Stimulated activated CD8-positive, alpha-beta memory T cell treated with anti-CD3 and anti-CD28 coated beads, Interleukin-4, amount 100 ng/mL, for 48 hours (primary cell): ENCODE data around the gene AIFM1.

Experiments
- DNase-seq: peaks from one replicate; pipeline ENCODE4 v3.0.0-alpha.2; 2020

The AIFM1 gene

DNA sequence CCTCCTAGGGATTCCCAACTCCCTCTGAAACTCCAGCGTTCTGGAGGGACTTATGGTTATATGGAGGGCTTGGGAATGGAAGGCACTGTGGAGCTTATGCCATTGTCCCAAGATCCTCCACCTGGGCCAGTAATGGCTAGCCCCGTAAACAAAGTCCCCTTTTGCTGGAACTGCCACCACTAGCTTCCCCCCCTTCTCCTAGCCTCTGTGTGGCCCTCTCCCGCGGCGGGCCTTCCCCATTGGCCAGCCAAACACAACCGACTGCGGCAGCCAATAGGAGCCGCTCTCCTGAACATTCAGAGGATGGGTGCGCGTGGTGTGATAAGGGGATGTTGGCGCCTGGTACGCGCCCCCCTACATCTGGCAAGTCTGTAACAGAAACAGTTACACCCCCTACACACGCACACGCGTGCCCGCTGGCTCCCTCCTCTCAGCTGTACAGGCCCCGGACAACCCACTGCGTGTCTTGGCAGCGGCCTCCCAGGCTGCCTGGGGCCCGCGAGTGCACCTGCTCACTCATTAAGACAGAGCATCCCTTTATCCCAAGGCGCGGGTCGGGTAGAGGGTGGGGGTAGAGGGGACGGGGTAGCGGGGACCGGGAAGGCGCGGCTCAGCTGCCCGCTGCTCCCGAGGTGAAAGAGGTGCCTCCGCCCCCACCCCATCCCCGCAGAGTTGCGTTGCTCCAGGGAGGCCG, 5.3 kb upstream of the AIFM1 start:
- DNase-seq = peak; percentile 76

DNA sequence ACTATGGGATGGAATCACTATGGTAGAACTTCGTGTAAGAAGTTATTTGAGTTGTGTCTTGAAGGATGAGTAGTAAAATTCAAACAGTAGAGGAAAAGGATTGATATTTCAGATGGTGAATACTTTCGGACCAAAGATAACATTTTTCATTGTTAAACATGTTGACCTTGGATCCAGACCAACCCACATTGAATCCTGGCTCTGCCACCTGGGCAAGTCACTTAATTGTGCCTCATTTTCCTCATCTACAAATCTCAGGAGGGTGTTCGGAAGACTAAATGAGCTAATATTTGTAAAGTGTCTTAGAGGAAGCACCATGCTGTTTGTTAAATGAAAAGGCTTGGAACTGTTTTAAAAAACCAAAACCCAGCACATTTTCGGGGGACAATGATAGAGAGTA, 1.4 kb upstream of the AIFM1 start:
- no peak for DNase-seq

DNA sequence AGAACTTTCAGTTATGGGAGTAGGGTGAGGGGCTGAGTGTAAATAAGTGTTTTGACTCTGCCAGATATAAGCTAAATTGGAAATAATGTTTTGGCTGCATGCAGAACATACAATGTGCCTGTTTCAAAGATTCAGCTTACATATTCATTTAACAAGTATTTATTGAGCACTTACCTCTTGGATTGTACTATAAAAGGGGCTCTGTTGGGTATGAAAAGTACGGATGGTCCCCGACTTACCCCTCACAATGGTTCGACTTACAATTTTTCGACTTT, 799 bp upstream of the AIFM1 start:
- DNase-seq = no peak

DNA sequence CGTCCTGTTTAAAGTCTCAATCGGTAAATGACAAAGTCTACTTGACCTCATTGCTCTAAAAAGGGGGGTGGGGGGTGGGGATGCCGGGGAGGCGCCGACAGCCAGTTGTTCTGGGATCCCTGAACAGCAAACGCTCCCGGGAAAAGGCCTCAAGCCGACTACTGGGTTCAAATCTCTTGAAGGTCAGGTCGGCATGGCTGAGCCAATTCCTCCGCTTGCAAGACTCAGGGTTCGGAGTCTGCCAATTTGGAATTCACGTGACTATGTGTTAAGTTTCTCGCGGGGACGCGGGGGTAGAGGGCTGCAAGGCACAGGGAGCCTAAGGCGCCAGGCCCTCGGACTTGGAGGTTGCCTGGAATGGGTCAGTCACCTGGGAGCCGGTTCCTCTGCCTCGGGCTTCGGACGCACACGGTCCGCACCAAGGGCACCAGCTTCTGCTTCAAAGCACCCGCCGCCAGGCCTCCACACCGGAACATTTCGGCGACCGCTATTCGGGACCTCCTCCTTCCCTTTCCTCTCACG, 399 bp downstream of the AIFM1 start:
- DNase-seq = no peak

DNA sequence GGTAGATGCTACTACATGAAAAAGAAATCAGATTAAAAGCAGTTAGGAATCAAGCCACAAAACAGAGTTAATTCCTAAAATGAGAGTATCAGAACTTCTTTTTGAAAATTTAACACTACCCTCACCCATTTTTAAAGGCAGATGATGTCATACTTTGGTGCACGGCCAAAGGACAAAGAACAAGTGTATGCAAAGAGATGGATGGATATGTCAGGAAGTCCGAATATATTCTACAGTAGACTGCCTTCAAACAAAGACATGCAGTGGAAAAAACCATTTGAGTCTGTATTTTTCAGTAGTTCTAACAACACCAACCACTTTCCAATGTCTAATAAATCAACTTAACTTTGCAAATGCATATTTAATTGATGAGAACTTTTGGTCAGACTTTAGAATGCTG, 2.2 kb downstream of the AIFM1 start:
- DNase-seq = no peak

DNA sequence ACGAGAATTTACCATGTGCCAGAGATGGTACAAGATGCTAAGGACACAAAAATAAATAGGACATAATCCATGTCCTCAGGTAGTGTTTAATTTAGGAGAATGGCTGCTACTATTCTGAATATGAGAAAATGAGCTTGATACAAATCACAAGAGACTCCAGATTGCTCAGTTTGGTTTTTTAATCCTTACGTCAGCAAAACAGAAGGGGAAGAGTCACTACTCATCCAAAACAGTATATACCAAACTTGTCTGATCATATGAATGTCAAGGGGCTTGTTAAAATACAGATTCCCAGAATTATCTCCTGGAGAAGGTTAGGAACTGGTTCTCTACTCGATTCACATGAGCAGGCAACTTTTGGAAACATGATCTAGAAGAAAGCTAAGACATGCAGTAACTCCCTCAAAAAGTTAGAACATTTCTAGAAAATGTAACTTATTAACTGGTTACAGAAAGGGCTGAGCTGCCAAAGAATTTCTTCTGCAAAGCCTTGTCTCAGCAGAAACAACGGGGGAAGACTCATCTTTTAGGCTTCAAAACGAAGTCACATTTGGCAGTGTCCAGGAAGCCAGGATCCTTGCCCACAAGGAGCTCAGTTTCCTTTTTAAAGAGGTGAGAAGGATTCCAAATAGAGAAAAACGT, 3.4 kb downstream of the AIFM1 start:
- DNase-seq = no peak

DNA sequence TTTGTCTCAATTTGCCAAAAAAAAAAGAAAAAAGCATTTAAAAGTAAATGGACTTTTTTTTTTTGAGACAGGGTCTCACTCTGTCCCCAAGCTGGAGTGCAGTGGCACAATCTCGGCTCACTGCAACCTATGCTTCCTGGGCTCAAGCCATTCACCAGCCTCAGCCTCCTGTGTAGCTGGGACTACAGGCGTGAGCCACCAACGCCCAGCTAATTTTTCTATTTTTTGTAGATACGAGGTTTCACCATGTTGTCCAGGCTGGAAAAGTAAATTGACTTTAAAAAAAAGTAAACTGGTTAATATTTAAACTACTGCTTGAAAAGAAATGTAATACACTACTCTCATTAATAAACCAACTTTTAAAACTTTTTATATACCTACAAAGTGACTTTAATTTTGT, 5.9 kb downstream of the AIFM1 start:
- no peak for DNase-seq

DNA sequence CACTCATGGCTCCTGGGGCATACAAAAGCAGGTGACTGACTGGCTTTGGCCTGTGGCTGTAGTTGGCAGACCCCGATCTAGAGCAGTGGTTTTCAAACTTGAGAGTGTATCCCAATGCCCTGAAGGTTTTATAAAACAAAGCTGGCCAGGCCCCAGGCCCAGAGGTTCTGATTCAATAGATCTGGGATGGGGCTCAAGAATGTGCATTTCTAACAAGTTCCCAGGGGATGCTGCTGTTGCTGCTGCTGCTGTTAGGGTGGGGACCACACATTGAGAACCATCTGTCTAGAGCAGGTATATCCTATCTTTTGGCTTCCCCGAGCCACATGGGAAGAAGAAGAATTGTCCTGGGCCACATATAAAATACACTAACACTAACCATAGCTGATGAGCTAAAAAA, 7.3 kb downstream of the AIFM1 start:
- no peak for DNase-seq

DNA sequence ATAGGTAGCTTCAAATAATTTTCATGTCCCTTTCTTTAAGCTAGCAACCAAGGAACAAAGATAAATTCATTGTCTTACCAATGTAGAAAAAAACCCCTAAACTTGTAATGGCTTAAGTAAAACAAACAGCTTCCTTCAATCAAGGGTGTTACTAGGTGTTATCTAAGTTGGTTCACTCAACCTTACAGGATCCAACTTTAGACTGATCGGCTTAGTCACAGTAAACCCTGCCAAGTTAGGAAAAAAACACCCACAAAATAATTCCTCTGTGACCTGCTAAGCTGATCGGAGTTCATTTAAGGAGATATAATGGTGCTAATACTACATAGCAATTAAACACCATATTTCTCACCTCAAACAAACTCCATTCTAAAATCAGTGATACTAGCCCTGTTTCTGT, 10.1 kb downstream of the AIFM1 start:
- no peak for DNase-seq

DNA sequence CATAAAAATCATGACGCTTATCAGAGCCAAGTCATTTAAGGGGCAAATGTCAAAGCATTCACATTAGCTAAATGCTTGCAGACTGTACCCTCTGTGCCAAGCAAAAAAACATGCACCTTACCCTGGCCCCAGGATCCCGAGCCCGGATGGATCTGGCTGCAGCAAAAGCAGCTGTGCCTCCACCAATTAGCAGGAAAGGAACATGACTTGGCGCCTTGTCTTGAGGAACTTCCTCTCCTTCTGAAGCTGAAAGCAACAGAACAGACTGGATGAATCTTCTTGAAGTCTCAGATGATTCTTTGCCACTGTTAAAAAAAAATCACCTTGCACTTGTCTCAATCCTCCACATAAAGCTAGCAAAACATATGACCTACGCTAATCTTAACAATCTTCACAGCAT, 18.0 kb downstream of the AIFM1 start:
- no peak for DNase-seq

DNA sequence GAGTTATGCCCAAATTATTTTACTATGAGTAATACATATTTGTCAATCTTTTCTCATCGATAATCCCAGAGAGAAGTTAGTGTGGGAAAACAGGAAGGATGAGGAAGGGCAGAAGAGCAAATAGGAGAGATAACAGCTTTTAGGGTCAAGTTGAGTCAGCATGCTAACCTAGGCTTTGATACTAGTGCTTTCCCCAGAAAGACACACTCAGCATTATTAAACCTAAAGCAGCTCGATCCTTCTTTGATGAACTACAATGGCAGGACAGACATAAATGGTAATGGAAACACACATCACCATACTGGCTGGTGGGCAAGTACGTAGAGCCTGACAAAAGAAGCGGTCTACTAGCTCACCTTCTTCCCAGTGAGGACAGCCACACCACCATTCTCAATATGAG, 20.5 kb downstream of the AIFM1 start:
- DNase-seq = no peak

DNA sequence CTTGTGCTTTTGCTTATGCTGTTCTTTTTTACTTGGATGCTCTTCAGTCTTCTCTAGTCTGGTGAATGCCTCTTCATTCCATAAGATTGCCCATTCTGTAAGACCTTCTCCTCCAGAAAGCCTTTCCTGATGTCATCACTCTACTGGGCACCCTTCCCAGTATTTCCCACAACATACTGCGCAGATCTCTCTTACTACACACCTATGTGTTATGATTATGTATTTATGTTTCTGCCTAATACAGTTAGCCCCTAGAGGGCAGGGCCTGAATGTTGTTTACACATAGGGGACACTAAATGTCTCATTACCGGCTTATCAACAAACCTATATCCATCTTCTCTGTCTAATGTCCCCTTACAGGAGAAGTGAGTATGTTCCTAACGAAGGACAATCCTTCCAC, 21.1 kb downstream of the AIFM1 start:
- DNase-seq = no peak

DNA sequence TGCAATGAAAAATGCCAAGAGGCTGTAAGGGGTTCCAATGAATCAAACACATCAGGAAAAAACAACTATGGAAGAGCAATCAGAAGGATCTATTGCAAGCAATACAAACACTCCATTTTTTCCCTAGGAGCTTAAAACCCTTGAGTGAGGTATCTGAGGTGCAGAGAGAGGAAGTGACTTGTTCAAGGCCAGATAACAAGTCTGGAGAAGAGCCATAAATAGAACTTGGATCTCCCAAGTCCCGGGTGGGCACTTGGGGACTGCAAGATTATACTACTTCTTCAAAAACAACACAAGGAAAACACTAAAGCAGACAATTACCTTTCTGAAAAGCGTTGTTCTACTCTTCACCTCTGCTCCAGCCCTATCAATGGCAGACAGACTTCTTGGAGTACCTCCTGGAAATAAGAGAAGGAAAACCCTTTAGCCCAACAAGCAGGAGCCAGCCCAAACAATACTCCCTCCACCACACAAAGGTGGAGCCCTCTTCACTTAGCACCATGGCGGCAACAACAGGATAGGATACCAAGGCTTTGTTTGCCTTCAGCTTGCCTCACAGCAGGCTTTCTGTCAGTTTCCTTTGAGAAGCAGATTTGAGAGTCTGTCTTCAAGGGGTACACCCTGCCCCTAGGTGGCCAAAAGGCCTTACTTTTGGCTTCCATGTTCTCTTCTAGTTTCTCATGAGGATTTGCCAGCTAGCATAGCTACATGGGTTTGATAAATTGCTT, 26.0 kb downstream of the AIFM1 start:
- DNase-seq = no peak

DNA sequence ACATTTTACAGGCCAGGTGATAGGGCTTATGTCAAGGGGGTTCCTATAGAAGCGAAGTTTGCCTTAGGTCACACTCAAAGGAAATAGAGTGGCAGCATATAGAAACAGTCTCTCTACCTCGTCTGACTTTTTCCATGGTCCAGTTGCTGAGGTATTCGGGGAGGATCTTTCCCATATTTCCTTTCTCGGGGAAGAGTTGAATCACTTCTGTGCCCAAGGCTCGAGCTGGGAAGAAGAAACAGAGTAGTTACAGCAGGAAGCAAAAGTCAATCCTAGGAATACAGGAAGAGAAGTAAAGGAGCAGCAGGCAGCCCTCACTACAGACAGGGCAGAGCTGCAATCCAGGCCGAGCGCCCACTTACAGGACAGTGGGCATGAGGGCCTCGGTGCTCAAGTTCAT, 28.7 kb downstream of the AIFM1 start:
- no peak for DNase-seq

DNA sequence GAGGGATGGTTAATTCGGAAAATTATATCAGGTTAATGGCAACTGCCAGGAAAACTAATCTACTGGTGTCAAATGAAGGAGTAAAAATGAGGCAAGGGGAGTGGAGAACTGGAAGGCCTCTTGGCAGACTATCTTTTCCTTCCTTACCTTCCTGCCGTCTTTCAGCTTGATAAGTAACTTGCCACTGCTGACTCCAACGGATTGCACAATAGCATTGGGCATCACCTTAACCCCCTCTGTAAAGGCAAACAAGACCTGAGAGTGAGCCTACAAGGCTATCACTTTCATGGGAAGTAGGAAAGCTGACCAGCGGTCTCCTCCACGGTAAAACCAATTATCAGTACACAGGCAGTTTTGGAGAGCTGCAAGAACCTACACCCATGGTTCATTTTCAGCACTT, 29.1 kb downstream of the AIFM1 start:
- DNase-seq = no peak

DNA sequence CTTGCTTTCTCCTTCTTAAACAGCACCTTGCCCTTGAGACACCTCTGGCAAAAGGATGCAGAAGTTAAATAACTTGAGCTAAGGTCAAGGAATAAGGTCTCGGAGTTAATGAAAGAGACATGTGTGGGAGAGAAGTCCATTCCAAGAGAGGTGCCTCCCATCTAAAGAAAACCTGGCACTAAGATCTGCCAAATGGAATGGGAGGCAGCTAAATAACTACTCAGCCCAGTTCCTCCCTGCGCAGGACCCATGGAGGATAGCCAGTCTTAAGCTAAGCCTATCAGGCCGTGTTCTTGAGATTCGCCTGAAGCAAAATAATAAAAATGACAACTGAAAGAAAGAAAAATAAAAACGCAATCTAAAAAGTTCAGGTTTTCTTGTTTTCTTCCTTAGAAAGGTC, 34.7 kb downstream of the AIFM1 start:
- no peak for DNase-seq

DNA sequence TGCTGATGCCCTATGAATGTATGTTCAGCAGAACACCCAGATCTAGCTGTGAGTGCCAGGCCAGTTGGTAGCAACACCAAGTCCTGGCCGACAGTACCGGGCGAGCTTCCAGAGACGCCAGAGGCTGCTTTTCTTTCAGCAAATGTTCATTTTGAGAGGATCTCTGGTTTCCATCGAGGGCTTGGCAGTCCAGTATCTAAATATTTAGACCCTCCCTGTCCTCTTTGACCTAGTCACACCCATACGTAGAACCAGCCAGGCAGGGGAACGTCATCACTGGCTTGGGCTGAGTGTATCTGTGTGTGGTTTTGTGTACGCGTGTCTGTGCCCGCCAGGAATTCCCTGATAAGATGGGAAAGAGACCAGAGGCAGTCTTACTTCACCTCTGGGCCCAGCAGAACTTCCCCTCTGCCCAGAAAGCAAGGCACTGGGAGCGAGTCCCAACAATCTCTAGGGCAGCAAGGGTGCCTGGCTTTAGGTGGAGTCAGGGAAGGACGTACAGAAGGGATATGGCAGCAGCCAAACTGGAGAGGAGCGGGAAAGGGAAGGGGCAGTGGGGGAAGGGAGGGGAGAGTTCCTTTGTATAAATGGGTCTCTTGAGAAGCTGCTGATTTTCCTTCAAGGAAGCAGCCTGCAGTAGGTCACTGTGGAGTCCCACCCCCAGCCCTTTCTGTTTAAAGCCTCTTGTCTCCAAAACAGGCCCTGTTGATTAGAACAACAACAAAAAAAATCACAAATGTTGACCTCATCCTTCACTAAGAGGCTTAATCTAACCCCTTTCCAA, 40.4 kb downstream of the AIFM1 start:
- DNase-seq = no peak

DNA sequence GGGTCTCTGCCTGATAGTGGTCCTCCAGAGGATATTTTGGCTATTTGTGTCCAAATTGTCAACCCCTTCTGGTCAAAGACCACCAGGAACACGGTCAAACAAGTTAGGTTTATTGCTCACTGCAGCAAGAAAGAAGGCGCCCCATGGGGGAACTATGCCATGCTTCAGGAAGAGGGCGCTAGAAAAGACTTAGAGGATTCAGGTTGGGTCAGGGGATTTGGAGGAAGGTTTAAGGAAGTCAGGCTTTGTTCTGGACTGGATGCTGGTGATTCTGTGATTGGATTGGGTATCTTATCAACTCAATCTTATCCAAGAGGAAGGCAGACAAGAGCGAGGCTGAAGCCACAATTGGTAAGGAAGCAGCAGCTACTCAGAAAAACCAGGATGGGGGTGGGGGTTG, 41.1 kb downstream of the AIFM1 start:
- DNase-seq = no peak

DNA sequence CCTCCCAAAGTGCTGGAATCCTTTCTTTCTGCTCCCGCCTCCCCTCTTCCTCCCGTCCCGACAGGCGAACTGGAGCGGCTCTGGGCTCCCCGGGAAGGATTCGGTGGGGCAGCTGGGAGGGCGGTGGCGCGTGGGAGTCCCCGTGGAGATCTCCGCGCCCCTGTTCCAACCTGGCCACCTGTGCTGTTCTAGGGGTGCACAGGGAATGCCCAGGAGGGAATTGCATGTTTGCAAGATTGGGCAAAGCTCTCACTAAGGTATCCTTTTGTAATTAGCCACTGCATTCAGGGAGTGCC, 44.2 kb downstream of the AIFM1 start:
- no peak for DNase-seq

DNA sequence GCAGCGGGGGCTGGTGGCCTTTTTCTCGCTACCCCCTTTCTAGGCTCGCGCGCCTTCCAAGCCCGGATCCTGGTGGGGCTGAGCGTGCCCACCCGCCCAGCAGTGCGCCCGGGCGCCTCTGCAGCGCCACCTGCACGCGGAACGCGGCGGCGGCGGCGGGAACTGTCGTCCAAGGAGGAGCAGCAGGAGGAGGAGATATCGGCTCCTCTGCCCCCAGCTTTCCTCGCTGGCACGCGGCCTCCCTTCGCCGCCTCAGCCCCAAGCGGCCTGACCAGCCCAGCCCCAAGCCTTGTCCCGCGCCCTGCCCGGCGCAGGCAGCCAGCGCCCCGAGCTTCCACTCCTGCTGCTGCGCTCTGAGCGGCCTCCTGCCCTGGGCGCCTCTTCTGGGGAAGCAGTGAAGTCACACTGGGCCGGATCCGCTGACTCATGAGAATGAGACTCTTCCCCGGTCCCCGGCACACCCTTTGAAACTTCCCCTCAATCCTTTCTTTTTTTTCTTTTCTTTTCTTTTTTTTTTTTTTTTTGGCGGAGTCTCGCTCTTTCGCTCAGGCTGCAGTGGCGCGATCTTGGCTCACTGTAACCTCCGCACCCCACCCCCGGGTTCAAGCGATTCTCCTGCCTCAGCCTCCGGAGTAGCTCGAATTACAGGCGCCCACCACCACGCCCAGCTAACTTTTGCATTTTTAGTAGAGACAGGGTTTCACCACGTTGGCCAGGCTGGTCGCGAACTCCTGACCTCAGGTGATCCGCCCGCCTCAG, 44.7 kb downstream of the AIFM1 start:
- DNase-seq = peak; percentile 74

DNA sequence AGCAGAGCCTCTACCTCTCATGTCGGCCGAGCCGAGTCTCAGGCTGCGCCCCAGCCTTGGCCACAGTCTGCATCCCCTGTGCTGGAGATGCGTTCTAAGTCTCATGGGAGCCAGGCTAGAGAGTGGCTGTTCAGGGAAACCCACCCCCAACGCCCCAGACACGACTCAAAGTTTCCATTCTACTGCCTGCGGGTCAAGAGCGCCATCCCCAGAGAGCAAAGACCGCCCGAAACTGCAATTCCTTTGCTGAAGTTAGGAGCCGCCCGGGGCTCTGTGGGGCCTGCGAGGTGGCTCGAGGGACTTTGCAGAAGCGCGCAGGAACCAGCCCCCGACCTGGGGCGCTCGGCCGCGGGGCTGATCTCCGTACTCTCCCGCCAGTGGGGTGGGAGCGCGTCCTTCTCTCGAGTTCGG, 45.3 kb downstream of the AIFM1 start:
- peak; percentile 45 for DNase-seq

DNA sequence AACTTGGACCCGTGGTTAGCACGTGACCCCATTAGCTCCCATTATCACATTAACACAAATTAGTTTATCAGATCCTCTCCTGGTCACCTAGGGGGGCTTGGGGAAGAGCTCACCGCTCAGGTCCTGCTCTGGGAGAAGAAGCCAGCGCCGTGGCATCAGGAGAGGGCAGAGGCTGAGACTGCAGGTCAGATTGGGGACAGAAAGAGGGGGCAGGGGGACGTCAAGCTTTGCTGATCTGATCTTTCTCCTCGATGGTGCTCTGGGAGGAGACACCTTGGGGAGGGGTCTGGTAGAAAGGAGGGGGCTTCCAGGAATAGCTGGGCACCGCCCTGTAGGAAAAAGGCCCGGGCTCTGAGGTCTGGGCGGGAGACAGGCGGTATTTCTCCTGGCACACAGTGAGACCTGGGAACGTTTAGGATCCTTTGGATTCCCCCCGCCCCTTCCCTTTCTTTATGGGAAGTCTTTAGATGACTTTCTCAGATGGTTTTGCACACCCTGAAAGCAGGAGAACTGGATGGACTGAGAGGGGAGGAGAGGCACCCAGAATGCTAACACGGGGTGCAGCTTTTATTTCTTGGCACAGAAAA, 46.2 kb downstream of the AIFM1 start:
- no peak for DNase-seq
